COLO829 (cell line): Measurements from ENCODE around the gene CLK1.
"Not testable (repeated sequence)": the region's sequence is repeated elsewhere in the genome, so short reads cannot be mapped to it uniquely, and the experiment has no call there.

Source experiments
- DNase-seq: peaks from one replicate; pipeline ENCODE4 v3.0.0; 2012; ENCODE audit warnings: low spot score

Gene CLK1

DNA sequence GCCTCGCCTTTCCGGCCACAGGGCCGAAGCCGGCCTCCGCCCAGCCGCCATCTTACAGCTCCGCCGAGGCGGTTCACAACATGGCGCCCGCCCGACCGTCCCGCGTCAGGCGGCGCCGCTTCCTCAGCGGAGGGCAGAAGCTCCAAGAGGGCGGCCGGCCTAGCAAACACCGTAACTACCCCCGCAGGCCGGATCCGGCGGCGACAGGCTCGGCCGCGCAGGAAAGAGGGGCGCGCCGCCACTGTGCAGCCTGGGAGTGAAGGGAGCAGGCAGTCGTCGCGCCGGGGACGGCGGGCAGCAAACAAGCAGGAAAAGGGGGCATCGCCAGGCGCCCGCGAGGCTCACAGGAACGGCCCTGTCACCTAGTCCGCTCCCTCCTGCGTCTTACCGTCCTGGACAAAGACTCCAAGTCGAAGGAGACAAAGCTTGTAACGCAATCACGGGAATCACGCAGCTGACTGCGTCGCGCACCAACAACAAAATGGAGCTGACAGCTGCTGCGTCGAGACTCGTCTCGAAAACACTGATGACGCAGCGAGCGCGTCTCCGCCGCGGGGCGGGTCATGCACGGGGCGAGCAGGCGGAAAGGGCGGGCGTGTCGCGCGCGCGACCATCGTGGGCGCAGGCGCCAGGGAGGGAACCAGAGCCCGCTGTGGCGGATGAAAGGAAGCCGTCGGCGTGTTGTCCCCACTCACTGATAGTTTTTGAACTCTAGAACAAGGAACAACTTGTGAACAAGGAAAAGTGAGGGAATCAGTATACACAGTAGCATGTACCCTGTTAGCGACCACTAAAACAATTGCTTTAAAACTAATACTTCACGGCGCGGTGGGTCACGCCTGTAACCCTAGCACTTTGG lies at the start of gene CLK1:
Gene CLK1 (minus strand): TSS at position 483 of the 859 bp plus-strand sequence. CDS start 2,796 bp downstream, outside the sequence.
- peak; percentile 92 for DNase-seq

DNA sequence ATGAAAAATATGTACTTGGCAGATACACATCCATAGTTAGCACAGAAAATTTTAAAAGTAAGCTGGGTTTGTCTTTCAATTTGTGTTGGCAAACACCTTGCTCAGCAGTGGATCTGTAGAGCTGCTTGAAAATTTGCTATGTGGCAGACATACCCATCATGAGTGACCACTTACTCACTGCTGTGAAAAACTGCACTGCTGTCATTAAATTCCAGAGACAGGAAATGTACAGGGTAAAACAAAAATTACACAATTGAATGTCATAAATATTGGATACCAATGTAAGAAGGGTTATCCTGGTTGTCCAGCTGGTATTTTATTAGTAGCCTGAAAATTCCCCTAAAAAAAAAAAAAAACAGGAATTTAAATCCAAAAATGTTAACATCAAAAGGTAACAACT lies 49.2 kb upstream of the CLK1 start:
- no peak for DNase-seq

DNA sequence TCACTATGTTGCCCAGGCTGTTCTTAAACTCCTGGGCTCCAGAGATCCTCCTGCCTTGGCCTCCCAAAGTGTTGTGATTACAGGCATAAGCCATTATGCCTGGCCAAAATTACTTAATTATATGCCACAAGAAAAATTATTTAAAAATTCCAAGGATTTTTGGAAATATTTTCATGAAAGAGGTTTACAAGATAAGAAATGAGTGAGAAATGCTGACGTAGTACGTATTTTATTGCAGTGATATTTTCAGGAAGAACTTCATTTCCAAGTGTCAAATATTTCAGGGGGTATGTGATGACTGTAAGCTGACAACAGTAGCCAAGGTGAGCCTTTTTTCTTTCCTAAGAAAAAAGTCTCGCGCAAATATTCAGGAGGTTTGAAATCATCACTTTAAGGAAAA lies 45.5 kb upstream of the CLK1 start:
- DNase-seq = no peak

DNA sequence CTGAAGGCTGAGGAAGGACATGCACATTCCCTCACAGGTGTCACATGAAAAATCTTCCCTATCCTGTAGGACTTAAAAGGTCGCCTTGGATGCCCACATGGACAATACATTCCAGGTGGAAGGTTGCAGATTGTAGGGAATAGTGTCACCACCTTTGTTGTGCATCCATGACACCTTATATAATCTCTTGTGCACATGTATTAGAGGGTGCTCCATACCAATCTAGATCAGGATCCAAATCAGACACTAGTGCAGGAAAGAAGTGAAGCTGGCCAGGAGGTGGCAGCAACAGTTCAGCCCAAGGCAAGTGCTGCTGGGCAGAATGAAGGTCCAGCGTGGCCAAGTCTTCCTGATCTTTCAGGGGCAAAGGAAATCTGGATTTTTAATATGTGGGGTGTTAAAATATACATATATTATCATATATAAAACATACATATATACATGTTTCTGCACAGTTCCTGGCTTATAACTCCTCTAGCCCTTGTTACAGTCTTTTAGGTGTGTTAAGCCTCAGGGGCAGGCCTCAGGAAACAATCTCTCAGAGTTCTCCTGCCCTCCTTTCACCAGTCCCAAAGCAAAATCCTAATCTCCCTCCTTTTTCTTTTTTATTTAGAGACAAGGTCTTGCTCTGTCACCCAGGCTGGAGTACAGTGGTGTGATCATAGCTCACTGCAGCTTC lies 41.3 kb upstream of the CLK1 start:
- DNase-seq = peak; percentile 49

DNA sequence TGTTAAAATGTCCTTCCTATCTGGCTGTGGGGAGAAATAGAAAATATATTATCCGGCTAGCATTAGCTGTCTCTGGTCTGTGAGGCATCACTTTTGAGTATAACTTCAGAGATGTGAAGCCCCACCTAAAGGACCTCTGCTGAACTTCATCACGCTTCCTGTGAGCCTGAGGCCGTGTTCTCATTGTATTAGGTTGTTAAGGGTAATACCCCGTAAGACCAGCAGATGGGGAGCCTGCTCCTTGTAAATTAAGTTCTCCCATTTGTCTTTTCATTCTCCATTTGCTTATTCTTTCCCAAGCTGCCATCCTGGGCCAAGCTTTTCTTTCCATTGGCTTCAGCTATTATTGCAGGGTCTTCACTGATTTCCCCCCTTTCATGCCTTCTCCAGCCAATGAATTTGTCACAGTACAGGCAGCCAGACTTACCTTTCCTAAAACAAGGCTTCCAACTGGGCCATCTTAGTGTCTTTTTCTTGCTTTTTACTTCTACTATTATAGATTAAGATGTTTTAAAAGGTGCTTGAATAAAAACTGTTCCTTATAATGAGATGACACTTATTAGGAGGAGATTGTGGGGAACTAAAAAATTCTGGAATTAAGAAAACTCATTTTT lies 37.1 kb upstream of the CLK1 start:
- DNase-seq = peak; percentile 94

DNA sequence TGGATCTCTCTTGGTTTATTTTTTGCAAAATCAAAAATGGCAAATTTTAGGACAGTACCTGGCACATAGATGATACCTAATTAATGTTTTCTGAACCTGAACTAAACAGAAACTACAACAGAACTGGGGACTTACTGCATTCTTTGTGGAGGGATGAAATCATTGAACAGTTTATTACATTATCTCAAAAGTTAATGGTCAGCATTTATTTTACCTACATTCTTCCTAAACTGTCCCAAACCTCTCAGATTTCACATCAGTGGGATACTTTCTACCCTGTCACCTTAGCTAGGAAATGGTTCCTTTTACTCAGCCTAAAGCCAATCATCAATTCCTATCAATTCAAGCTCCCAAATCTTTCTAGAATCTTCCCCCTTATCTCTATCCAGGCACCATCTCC lies 35.0 kb upstream of the CLK1 start:
- no peak for DNase-seq

DNA sequence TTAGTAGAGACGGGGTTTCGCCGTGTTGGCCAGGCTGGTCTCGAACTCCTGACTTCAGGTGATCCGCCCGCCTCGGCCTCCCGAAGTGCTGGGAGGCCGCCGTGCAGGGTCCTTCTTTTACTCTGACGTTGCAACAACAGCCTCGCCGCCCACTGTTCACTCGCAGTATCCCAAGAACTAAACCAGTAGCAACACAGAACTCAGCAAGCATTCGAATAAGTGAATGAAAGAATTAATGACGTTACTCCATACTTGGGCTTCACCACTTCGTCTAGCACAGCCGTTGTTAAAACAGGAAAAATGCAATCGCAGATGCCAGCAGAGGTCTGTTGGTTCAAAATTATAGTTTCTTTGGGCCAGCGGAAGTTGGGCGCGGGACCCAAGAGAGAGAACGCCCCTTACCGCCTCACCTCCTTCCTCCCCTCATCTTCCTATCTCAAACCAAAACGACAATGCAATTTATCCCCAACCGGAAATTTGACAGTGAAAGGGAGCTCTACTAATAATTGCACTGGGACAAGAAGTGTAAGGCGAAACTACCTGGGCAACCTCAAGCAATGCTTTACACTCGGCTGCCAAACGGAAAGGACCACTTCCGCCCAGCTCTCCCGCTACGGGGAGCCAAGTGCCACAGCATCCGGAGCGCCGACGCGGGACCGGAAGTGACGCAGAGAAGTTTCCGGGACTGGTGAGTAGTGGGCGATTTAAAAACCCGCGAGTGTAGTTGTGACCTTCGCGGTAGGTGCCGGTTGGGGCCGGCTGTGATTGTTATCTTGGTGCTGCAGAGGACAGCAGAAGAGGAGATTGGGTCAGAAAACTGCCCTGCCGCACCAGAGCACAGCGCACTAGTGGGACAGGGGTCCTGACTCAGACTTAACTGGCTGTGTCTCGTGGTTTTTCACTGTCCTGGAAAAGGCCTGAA lies 24.5 kb upstream of the CLK1 start, which contains the start of the genes NIF3L1 and PPIL3:
Gene NIF3L1 (plus strand): TSS at position 668 of the 922 bp plus-strand sequence. CDS start 2,573 bp downstream, outside the sequence.
Gene PPIL3 (minus strand): TSS at position 374 of the 922 bp plus-strand sequence. CDS start 1,462 bp downstream, outside the sequence.
- peak; percentile 95 for DNase-seq

DNA sequence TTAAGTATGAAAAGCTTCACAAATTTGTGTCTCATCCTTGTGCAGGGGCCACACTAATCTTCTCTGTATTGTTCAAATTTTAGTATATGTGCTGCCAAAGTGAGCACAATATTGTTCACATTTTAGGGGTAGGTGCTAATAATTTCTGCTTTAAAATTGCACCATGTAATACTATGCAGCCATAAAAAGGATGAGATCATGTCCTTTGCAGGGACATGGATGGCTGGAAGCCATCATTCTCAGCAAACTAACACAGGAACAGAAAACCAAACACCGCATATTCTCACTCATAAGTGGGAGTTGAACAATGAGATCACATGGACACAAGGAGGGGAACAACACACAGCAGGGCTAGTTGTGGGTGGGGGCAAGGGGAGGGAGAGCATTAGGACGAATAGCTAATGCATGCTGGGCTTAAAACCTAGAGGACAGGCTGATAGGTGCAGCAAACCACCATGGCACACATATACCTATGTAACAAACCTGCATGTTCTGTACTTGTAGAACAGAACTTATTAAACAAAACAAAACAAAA lies 17.3 kb upstream of the CLK1 start:
- not testable (repeated sequence) for DNase-seq

DNA sequence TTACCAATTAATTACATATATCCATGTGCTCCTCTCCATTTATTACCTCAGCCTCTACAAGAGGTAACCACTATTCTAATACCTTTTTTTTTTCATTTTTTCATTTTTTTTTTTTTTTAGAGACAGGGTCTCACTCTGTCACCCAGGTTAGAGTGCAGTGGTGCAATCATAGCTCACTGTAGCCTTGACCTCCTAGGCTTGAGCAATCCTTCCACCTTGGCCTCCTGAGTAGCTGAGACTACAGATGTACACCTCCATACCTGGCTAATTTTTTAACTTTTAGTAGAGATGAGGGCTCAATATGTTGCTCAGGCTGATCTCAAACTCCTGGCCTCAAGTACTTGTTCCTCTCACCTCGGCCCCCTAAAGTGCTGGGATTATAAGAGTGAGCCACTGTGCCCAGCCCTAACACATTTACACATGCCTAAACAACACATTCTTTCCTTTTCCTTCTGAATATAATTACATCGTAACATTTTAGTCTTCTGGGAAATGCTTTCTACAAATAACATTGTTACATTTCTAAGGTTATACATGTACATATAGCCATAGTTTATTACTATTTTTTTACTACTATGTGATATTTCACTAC lies 13.9 kb upstream of the CLK1 start:
- no peak for DNase-seq

DNA sequence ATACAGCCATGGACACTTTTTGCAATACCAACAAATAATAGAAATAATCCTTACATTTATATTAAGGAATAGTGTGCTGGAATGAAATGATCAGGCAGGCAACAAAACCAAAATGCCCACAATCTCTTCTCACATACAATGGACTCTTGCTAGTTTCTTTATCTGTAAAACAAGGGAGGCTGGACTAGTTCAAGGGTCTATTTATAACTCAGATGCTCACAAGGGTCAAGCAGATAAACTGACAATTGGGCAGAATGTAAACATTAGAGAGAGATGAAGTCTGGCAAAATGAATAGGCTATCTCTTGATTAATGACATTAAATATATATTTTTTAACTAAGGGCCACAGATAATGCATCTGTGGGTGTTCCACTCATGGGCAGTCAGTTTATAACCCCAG lies 13.0 kb upstream of the CLK1 start:
- no peak for DNase-seq

DNA sequence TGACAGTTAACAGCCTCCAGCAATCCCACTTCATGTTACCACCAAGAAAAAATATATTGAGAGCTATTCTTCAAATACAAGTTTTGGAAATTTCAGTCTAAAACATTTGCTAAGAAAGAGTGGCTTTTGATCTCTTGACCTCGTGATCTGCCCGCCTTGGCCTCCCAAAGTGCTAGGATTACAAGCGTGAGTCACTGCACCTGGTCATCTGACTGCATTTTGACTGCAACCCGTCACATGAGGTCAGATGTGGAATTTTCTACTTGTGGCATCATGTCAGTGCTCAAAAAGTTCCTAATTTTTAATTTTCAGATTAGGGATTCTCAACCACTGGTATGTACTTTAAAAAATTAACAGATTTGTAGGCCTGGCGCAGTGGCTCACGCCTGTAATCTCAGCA lies 9.1 kb upstream of the CLK1 start:
- DNase-seq = no peak

DNA sequence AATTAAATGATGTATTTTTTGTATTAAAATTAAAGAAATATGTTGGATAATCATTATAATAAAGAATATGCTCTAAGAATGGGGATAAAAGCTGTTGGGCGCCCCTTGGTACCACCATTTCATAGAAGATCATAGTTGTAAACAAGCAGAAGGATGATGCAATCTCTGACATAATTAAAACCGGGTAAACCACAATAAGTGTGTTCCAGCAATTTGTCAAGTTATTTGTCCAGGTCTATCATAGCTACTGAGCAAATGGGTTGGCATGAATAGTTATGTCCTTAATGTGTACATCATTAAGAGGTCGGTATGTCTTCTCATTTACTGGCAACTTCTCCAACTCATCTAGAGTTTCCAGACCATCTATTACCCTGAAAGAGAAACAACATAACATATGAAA lies 6.7 kb upstream of the CLK1 start:
- no peak for DNase-seq

DNA sequence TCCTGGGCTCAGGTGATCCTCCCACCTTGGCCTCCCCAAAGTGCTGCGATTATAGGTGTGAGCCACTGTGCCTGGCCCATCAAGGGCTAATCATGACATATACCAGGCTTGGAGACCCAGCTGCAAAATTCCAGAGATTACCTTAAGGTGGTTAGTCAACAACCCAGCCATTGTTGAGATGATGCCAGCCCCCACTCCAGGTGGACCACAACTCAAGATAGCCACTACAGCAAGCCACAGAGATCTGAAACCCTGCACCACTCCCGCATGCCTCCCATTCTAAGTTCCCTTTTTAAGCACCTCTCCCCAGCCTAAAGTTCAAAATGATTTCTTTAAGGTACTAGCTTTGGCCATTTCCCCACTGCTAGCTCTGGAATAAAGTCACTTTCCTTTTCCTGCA lies 4.6 kb upstream of the CLK1 start:
- DNase-seq = no peak

DNA sequence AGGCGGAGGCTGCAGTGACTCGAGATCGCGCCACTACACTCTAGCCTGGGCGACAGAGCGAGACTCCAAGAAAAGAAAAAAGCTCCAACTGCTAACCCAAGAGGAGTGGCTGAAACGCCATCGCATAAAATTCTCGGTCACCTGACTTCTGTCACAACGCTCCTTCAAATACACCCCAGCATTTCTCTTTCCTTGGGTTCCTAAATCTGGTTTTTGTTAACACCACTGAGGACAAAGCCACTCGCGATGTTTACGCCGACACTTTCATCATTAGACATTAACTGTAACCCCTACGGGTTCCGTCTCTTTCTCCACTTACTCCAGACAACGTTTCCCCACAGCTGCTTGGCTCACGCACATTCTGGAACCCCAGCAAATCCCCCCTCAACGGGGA lies 679 bp downstream of the CLK1 start:
- DNase-seq = no peak

DNA sequence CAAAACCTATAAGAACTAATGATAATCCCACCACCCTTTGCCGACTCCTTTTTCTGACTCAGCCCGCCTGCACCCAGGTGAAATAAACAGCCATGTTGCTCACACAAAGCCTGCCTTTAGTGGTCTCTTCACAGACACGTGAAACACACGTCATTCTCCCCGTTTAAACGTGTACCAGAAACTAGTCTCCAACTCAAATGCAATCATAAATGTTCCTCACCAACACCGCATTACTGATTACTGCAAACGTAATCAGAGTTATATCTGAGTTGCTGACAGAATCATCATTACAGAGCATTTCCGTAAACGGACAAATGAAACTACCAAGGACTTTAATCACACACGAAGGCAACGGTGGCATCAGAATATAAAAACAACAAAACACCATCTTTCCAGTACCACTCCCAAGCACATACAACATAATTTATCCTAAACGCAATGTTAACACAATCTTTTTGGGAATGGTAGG lies 1.9 kb downstream of the CLK1 start:
- no peak for DNase-seq

DNA sequence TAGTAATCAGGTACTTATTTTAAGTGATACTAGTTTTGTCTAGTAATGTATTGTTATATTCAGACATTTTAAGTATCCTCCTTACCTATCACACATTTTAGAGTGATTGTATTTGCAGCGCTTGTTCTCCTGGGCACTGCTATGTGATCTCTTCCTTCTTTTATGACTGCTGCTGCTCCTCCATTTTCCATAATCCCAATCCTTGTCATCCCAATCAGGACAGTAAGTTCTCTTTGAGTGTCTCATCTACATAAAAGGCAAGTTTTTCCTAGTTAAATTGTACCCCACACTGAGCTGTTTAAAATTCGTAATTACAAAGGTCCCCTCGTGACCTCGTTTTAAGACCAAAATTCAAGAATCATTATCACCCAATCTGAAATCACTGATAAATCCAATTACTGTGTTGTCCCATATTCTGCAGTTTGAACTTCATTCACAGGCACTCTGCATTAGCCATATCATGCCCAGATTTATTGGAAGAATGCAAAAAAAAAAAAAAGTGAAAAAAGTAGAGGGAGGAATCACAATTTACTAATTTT lies 2.8 kb downstream of the CLK1 start:
- DNase-seq = no peak

DNA sequence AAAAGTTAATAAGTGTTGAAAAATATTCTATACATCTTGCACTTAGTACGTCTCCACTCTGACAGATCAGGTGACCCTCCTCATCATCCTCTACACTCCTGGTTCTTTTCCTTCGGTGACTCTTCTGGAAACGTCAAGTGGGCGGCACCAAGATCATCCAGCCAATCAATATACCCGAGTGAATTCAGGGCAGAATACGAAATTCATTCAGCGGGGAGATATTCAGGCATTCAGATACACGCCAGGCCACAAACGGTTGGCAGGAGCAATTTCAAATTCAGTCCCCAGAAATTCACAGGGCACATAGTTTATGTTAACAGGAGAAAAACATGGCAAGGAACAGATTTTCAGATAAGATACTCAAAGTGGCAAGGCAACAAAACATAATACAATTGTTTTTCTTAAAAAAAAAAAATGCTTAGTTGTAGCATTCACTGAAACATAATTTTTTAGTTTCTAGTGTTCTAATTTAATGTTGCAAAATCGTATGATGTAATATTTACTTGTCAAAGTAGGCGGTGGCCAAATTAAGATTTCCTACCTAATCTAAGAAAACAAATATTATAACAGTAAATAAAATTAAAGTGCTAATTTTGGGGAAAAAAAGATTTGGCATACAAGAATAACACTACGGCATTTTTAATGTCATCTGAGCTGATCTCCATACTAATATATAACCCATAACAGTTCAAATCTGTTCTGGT lies 4.2 kb downstream of the CLK1 start:
- DNase-seq = no peak

DNA sequence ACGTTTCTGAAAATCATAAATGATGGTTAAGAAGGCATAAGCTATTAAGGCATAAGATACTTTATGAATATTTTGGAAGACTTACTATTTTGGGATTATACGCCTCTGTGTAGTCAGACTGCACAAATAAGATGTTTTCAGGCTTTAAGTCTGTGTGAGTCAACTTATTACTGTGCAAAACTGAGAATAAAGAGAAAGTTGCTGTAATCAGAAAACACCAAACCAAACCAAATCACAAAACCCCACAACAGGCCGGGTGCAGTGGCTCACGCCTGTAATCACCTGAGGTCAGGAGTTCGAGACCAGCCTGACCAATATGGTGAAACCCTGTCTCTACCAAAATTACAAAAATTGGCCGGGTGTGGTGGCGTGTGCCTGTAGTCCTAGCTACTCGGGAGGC lies 7.7 kb downstream of the CLK1 start:
- no peak for DNase-seq

DNA sequence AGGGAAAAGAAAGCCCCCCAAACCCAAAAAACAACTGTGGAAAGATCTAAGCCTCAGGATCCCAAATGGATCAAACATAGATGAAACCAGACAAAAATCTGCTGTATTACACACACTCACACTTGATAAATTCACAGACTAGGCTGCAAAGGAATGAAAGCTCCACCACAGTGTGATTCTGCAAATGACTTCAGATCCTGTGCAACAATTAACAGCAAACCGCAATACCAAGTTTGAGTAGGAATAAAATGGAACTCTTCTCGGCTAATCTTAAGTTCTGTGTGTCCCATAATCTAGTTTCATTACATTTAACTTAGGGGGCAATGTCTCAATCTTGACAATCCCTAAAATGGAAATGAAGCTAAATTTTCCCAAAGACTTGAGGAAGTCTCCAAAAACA lies 11.9 kb downstream of the CLK1 start:
- DNase-seq = no peak
